Gastrocnemius medialis (tissue), 4 donors: ENCODE data around the gene IFT122.

ENCODE experiments used
- CTCF ChIP-seq, 5 experiments: fragments of 450-650 bp in 3 of 5; fragments of 200-600 bp in 2 of 5; sonication (generic) in 2 of 5; IDR thresholded peaks in 4 of 5; conservative IDR thresholded peaks in 1 of 5; 1 replicate in 4 of 5; 2 replicates in 1 of 5; pipeline ENCODE4 v1.5.1; 2016 to 2019; ENCODE audit warnings: antibody characterized with exemption in 5 of 5, mild to moderate bottlenecking in 3 of 5, moderate library complexity in 3 of 5
- POLR2A ChIP-seq, 2 donors: fragments of 450-650 bp; IDR thresholded peaks; one replicate each; pipeline ENCODE4 v1.6.1; 2017; ENCODE audit warnings: antibody characterized with exemption in 2 of 2, mild to moderate bottlenecking in 2 of 2, moderate library complexity in 2 of 2

DNA sequence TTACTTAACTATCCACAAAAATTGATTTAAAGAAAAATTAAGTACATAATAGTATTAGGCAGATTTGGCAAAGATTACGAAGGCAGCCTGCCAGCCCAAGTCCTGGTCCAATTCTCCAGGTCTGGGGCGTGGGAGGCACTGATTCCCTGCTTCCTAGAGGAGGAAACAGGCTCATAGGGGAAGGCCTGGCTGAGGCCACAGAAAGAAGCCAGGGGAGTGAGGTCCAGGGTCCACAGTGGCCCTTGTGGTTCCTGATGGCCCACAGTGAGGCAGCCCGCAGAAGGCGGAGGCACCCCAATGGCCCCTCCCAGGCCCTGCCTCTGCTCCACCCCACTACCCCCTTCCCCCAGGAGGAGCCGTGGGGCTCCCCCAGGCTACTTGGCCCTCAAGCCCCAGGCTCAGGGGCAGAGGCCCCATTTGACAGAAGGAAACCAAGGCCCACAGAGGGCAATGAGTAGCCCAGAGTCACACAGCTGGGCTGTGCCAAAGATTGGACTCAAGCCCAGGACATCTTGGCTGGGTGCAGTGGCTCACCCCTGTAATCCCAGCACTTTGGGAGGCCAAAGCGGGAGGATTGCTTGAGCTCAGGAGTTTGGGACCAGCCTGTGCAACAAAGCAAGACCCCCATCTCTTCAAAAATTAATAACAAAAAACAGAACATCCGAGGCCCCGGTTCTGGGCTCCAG, 124.0 kb downstream of the IFT122 start:
- no peak for TF ChIP-seq POLR2A (IDR thresholded peaks at IDR 0.05)
- TF ChIP-seq CTCF (IDR thresholded peaks at IDR 0.05 in 4 of 5, conservative IDR thresholded peaks at IDR 0.05 in 1 of 5): no peak
